Hepatocyte (in vitro differentiated cells): ENCODE results near the gene WNT1. TPM values are rescaled to one million over a fixed set of nuclear protein-coding genes. Genes with fewer than 3 reads are reported as not detected.

Experiments
- DNase-seq: peaks from one replicate; pipeline ENCODE4 v3.0.0-alpha.2; 2016; ENCODE audit warnings: low spot score
- H2AFZ ChIP-seq: fragments of 200-600 bp; sonication (generic); 2 replicates; pipeline ENCODE4 v1.6.0; 2016; ENCODE audit warnings: antibody characterized with exemption, mild to moderate bottlenecking
- H3K27ac ChIP-seq: fragments of 200-600 bp; sonication (generic); 2 replicates; pipeline ENCODE4 v1.5.1; 2016; ENCODE audit warnings: mild to moderate bottlenecking
- H3K27me3 ChIP-seq: fragments of 200-600 bp; sonication (generic); 2 replicates; pipeline ENCODE4 v1.6.1; 2016
- H3K36me3 ChIP-seq: fragments of 200-600 bp; sonication (generic); replicated peaks from 2 replicates; pipeline ENCODE4 v1.5.1; 2016; ENCODE audit warnings: low read depth; ENCODE audit not compliant: insufficient read depth
- H3K4me1 ChIP-seq: fragments of 200-600 bp; sonication (generic); 2 replicates; pipeline ENCODE4 v1.5.1; 2016; ENCODE audit warnings: mild to moderate bottlenecking, moderate library complexity; ENCODE audit not compliant: insufficient read depth
- H3K4me2 ChIP-seq: fragments of 200-600 bp; sonication (generic); 2 replicates; pipeline ENCODE4 v1.6.0; 2016
- H3K4me3 ChIP-seq: fragments of 200-600 bp; sonication (generic); 2 replicates; pipeline ENCODE4 v1.5.1; 2016; ENCODE audit warnings: mild to moderate bottlenecking
- H3K79me2 ChIP-seq: fragments of 200-600 bp; sonication (generic); 2 replicates; pipeline ENCODE4 v1.6.0; 2017; ENCODE audit warnings: mild to moderate bottlenecking
- H3K9me2 ChIP-seq: fragments of 200-600 bp; sonication (generic); replicated peaks from 2 replicates; pipeline ENCODE4 v1.6.0; 2017; ENCODE audit warnings: mild to moderate bottlenecking; ENCODE audit not compliant: insufficient read depth
- H3K9me3 ChIP-seq: fragments of 200-600 bp; sonication (generic); 2 replicates; pipeline ENCODE4 v1.5.1; 2016; ENCODE audit warnings: low read depth, mild to moderate bottlenecking
- H4K20me1 ChIP-seq: fragments of 200-600 bp; sonication (generic); 2 replicates; pipeline ENCODE4 v1.6.0; 2016; ENCODE audit warnings: mild to moderate bottlenecking; ENCODE audit not compliant: insufficient read depth, poor library complexity, severe bottlenecking
- EZH2 ChIP-seq: fragments of 200-600 bp; sonication (generic); IDR thresholded peaks from 2 replicates; pipeline ENCODE4 v1.6.1; 2016; ENCODE audit warnings: antibody characterized with exemption, mild to moderate bottlenecking, borderline replicate concordance
- EZH2phosphoT487 ChIP-seq: fragments of 200-600 bp; sonication (generic); IDR thresholded peaks from one replicate; pipeline ENCODE4 v1.6.1; 2018; ENCODE audit warnings: antibody characterized with exemption, mild to moderate bottlenecking, low read depth, moderate library complexity; ENCODE audit not compliant: unreplicated experiment, severe bottlenecking
- WGBS: methylation state at CpG from one replicate; pipeline ENCODE4 v1.1.6; 2016; ENCODE audit warnings: low lambda C conversion rate; ENCODE audit errors: missing lambda C conversion rate; 5-methylcytosine and 5-hydroxymethylcytosine counted together
- polyA plus RNA-seq: library from polyadenylated mRNA; unstranded; fragments of >200 nt; fragmentation: Nextera tagmentation; extraction: Ambion mirVana; gene quantifications from 2 replicates; pipeline ENCODE4 v1.2.1, GENCODE V29; 2016
- total RNA-seq: library from RNA; depleted of rRNA; stranded (reverse); fragments of >200 nt; gene quantifications from 2 replicates; pipeline ENCODE4 v1.2.3, GENCODE V29; 2014
- TF ChIP-seq, protein P1 (sequence below): fragments of 200-600 bp; sonication (generic); IDR thresholded peaks from 2 replicates; pipeline ENCODE4 v1.5.1; 2016; ENCODE audit warnings: antibody characterized with exemption, mild to moderate bottlenecking; ENCODE audit not compliant: poor library complexity

Gene WNT1
- total and polyA plus RNA-seq, 2 experiments from 2014 or later, result not detected

- Histone ChIP-seq H4K20me1 (no peaks in the 10 kb centered on the region), H3K27ac (no peak overlapping the region), H3K27me3 (peaks cover 51% of the 10 kb centered on the region), H3K4me3 (peak overlapping the region; percentile 33), H3K36me3 (no peaks in the 10 kb centered on the region), H2AFZ (peak overlapping the region; percentile 33), H3K79me2 (no peaks in the 10 kb centered on the region), H3K9me2 (no peaks in the 10 kb centered on the region), H3K4me1 (peaks cover 19% of the 10 kb centered on the region), H3K4me2 (peak overlapping the region; percentile 98), H3K9me3 (no peaks in the 10 kb centered on the region)
- WGBS, result 3% methylated on average over 31 of the region's 48 CpGs
- DNase-seq, result peak; percentile 46
- peak; percentile 45 for TF ChIP-seq EZH2phosphoT487
- TF ChIP-seq, protein P1, sequence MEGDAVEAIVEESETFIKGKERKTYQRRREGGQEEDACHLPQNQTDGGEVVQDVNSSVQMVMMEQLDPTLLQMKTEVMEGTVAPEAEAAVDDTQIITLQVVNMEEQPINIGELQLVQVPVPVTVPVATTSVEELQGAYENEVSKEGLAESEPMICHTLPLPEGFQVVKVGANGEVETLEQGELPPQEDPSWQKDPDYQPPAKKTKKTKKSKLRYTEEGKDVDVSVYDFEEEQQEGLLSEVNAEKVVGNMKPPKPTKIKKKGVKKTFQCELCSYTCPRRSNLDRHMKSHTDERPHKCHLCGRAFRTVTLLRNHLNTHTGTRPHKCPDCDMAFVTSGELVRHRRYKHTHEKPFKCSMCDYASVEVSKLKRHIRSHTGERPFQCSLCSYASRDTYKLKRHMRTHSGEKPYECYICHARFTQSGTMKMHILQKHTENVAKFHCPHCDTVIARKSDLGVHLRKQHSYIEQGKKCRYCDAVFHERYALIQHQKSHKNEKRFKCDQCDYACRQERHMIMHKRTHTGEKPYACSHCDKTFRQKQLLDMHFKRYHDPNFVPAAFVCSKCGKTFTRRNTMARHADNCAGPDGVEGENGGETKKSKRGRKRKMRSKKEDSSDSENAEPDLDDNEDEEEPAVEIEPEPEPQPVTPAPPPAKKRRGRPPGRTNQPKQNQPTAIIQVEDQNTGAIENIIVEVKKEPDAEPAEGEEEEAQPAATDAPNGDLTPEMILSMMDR, result no peak
Observed at GRCh38 chr12:48998497-48999353, 20.6 kb downstream of the WNT1 start.

- H3K79me2 ChIP-seq, result no peaks in the 10 kb centered on the region
- no peaks in the 10 kb centered on the region for H3K36me3 ChIP-seq
- H3K4me1 ChIP-seq, result peaks cover 19% of the 10 kb centered on the region
- peak within 1 kb of the TSS; percentile 33 for H3K4me3 ChIP-seq
- peak; percentile 65 for DNase-seq
- H3K27me3 ChIP-seq, result peaks cover 43% of the 10 kb centered on the region
- TF ChIP-seq EZH2phosphoT487 (no peak), EZH2 (no peak)
- TF ChIP-seq, protein P1, result no peak
- no peaks in the 10 kb centered on the region for H4K20me1 ChIP-seq
- H3K9me2 ChIP-seq, result no peaks in the 10 kb centered on the region
- no peaks in the 10 kb centered on the region for H3K9me3 ChIP-seq
- peak within 1 kb of the TSS; percentile 98 for H3K4me2 ChIP-seq
- no peak within 1 kb of the TSS for H3K27ac ChIP-seq
- peak within 1 kb of the TSS; percentile 33 for H2AFZ ChIP-seq
- 6% methylated on average over 25 of the region's 30 CpGs for WGBS
Observed at GRCh38 chr12:48999371-49000131, 21.4 kb downstream of the WNT1 start, which contains the start of gene DDN. TSS of gene DDN (minus strand) at chr12:48999375. CDS start at chr12:48999287, 88 bp downstream.

DNA sequence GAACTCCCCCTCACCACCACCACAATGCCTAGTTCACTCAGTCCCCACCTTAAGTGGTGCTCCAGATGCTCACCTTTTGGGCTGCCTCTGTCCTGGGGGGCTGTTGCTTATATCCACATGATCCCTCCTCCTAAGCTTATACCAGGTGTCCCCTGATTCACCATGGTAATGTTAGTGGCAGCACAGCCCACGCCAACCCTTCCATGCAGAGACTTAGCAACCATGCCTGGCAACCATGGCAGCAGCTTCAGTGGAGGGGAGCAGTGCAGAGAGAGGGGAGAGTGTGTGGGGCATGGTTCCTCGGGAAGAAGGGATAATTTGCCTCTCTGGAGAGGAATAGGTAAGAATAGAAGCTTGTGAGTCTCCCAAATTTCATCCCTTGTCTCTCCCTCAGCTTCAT, 22.2 kb downstream of the WNT1 start:
- Histone ChIP-seq H3K4me2 (peak overlapping the region; percentile 98), H3K27ac (no peak overlapping the region), H3K4me1 (peaks cover 19% of the 10 kb centered on the region), H3K4me3 (no peak overlapping the region), H3K27me3 (peaks cover 39% of the 10 kb centered on the region), H4K20me1 (no peaks in the 10 kb centered on the region), H3K9me3 (no peaks in the 10 kb centered on the region), H3K9me2 (no peaks in the 10 kb centered on the region), H2AFZ (no peak overlapping the region), H3K36me3 (no peaks in the 10 kb centered on the region), H3K79me2 (no peaks in the 10 kb centered on the region)
- DNase-seq, result no peak
- TF ChIP-seq, protein P1, result no peak
- no peak for TF ChIP-seq EZH2phosphoT487
- 86% methylated on average over 2 of the region's 2 CpGs for WGBS
